ENCODE results near the gene CREB3L2. TPM values are rescaled to one million over a fixed set of nuclear protein-coding genes. Genes with fewer than 3 reads are reported as not detected.

Gene CREB3L2
- total and polyA plus RNA-seq, 7 donors = 2.2 to 14.7 (median 6.7) TPM

- ATAC-seq = peak in 3 of 4 donors; percentile 18 to 35 (median 34)
- no peaks in the 10 kb centered on the region for H3K9me3 ChIP-seq
- H3K4me3 ChIP-seq = no peak overlapping the region
- H3K4me1 ChIP-seq = peaks cover 17% of the 10 kb centered on the region
- peaks cover 0 to 6% of the 10 kb centered on the region in 2 donors for H3K36me3 ChIP-seq (ENCODE audit: insufficient read depth in 1 of 2, low read depth in 1 of 2)
- DNase-seq = no peak
- WGBS, 3 donors = 51 to 65% (median 51%) methylated on average over 7 of the region's 7 CpGs
- peak overlapping the region; percentile 66 for H3K27ac ChIP-seq
- no peaks in the 10 kb centered on the region for H3K27me3 ChIP-seq (ENCODE audit: insufficient read depth in 3 of 3, low read length in 2 of 3)
- intact Hi-C loops (cut with DNase I) = no loop called here
- no peak for TF ChIP-seq CTCF (IDR thresholded peaks at IDR 0.05)
Measured at GRCh38 chr7:137873979-137874777, 127.7 kb downstream of the CREB3L2 start.

GRCh38 chr7:137873524-137873923 is 128.4 kb downstream of the CREB3L2 start:
- intact Hi-C loops (cut with DNase I) = no loop called here
- Histone ChIP-seq H3K36me3 (ENCODE audit: insufficient read depth in 1 of 2, low read depth in 1 of 2) (peaks cover 0 to 6% of the 10 kb centered on the region in 2 donors), H3K4me1 (peaks cover 17% of the 10 kb centered on the region), H3K4me3 (no peak overlapping the region), H3K9me3 (no peaks in the 10 kb centered on the region), H3K27ac (peak overlapping the region; percentile 88), H3K27me3 (ENCODE audit: insufficient read depth in 3 of 3, low read length in 2 of 3) (no peaks in the 10 kb centered on the region)
- ATAC-seq = no peak
- 69 to 74% (median 72%) methylated on average over 3 of the region's 3 CpGs for WGBS, 3 donors
- TF ChIP-seq CTCF (IDR thresholded peaks at IDR 0.05) = no peak
- no peak for DNase-seq

- no peak for TF ChIP-seq CTCF (IDR thresholded peaks at IDR 0.05)
- ATAC-seq = peak; percentile 89 to 93 (median 91)
- H3K27ac ChIP-seq = peak overlapping the region; percentile 88
- peaks cover under 1% of the 10 kb centered on the region for H3K9me3 ChIP-seq
- DNase-seq = peak; percentile 42 to 68
- H3K4me1 ChIP-seq = peaks cover 17% of the 10 kb centered on the region
- no peaks in the 10 kb centered on the region for H3K36me3 ChIP-seq (ENCODE audit: insufficient read depth in 1 of 2, low read depth in 1 of 2)
- no peak overlapping the region for H3K4me3 ChIP-seq
- 57 to 71% (median 58%) methylated on average over 7 of the region's 7 CpGs for WGBS, 3 donors
- intact Hi-C loops (cut with DNase I) = no loop called here
- no peaks in the 10 kb centered on the region for H3K27me3 ChIP-seq (ENCODE audit: insufficient read depth in 3 of 3, low read length in 2 of 3)
Measured at GRCh38 chr7:137871170-137871915, 130.5 kb downstream of the CREB3L2 start.

GRCh38 chr7:137870684-137871083 is 131.2 kb downstream of the CREB3L2 start:
- ATAC-seq (no peak), DNase-seq (no peak)
- Histone ChIP-seq H3K9me3 (peaks cover 6% of the 10 kb centered on the region), H3K27me3 (ENCODE audit: insufficient read depth in 3 of 3, low read length in 2 of 3) (no peaks in the 10 kb centered on the region), H3K4me1 (peaks cover 17% of the 10 kb centered on the region), H3K36me3 (ENCODE audit: insufficient read depth in 1 of 2, low read depth in 1 of 2) (no peaks in the 10 kb centered on the region), H3K27ac (peak overlapping the region; percentile 88), H3K4me3 (no peak overlapping the region)
- intact Hi-C loops (cut with DNase I) = no loop called here
- TF ChIP-seq CTCF (IDR thresholded peaks at IDR 0.05) = no peak

Measured in psoas muscle (tissue), 8 donors.